ENCODE data around the gene HNF4A.

HNF4A gene

GRCh38 chr20:44481719-44482416 lies 126.4 kb downstream of the HNF4A start:
- DNase-seq (ENCODE audit: low read depth) = no peak
- no peak for TF ChIP-seq CTCF (conservative IDR thresholded peaks at IDR 0.05; ENCODE audit: low read depth, low read length)
- no peak overlapping the region for H3K4me3 ChIP-seq (ENCODE audit: low read depth, low read length)

GRCh38 chr20:44483112-44483511 lies 127.6 kb downstream of the HNF4A start:
- TF ChIP-seq CTCF (conservative IDR thresholded peaks at IDR 0.05; ENCODE audit: low read depth, low read length) = no peak
- H3K4me3 ChIP-seq (ENCODE audit: low read depth, low read length) = no peak overlapping the region
- DNase-seq (ENCODE audit: low read depth) = no peak
